H9 (cell line): ENCODE data around the gene GPR35. TPM values are rescaled to one million over a fixed set of nuclear protein-coding genes. Genes with fewer than 3 reads are reported as not detected.

Experiments
- DNase-seq: peaks from one replicate; pipeline ENCODE4 v3.0.0-alpha.2; 2017
- H2AFZ ChIP-seq: one replicate; pipeline ENCODE4 v1.6.1; 2013; ENCODE audit warnings: mild to moderate bottlenecking, low read length, control low read depth, moderate library complexity
- H2AK5ac ChIP-seq: 2 replicates; pipeline ENCODE4 v1.6.1; 2013; ENCODE audit warnings: low read length, control low read depth, mixed read lengths; ENCODE audit not compliant: insufficient read length
- H2BK120ac ChIP-seq: one replicate; pipeline ENCODE4 v1.6.1; 2013; ENCODE audit warnings: low read depth, mild to moderate bottlenecking, low read length, control low read depth, inconsistent platforms; ENCODE audit not compliant: poor library complexity, severe bottlenecking
- H2BK12ac ChIP-seq: 2 replicates; pipeline ENCODE4 v1.6.1; 2013; ENCODE audit warnings: low read length, control low read depth, mixed read lengths, low read depth; ENCODE audit not compliant: insufficient read length
- H2BK15ac ChIP-seq: 2 replicates; pipeline ENCODE4 v1.6.1; 2013; ENCODE audit warnings: low read depth, low read length, control low read depth
- H2BK20ac ChIP-seq: one replicate; pipeline ENCODE4 v1.6.1; 2013; ENCODE audit warnings: low read depth, mild to moderate bottlenecking, low read length, control low read depth, inconsistent platforms; ENCODE audit not compliant: poor library complexity, severe bottlenecking
- H2BK5ac ChIP-seq: 2 replicates; pipeline ENCODE4 v1.6.1; 2013; ENCODE audit warnings: low read length, control low read depth, mixed read lengths; ENCODE audit not compliant: insufficient read length
- H3K14ac ChIP-seq: 2 replicates; pipeline ENCODE4 v1.6.1; 2013; ENCODE audit warnings: low read length, control low read depth; ENCODE audit not compliant: insufficient read depth
- H3K18ac ChIP-seq: 2 replicates; pipeline ENCODE4 v1.6.1; 2013; ENCODE audit warnings: low read depth, mild to moderate bottlenecking, mixed read lengths, low read length, control low read depth; ENCODE audit not compliant: insufficient read length
- H3K23ac ChIP-seq: 2 replicates; pipeline ENCODE4 v1.6.1; 2013; ENCODE audit warnings: low read length, control low read depth, mixed read lengths, low read depth; ENCODE audit not compliant: insufficient read length
- H3K23me2 ChIP-seq: 2 replicates; pipeline ENCODE4 v1.6.1; 2013; ENCODE audit warnings: low read depth, mild to moderate bottlenecking, mixed read lengths, low read length, control low read depth; ENCODE audit not compliant: insufficient read length, poor library complexity, severe bottlenecking
- H3K27ac ChIP-seq: 2 replicates; pipeline ENCODE4 v1.5.1; 2013; ENCODE audit warnings: low read length, control low read depth, mixed read lengths, low read depth; ENCODE audit not compliant: insufficient read length
- H3K27me3 ChIP-seq: 2 replicates; pipeline ENCODE4 v1.6.1; 2013; ENCODE audit warnings: low read length, control low read depth, inconsistent platforms; ENCODE audit not compliant: insufficient read depth
- H3K4ac ChIP-seq: 2 replicates; pipeline ENCODE4 v1.6.1; 2013; ENCODE audit warnings: low read depth, mild to moderate bottlenecking, control low read depth, inconsistent platforms, low read length, moderate library complexity
- H3K4me1 ChIP-seq: 2 replicates; pipeline ENCODE4 v1.6.1; 2013; ENCODE audit warnings: low read length, control low read depth, inconsistent platforms; ENCODE audit not compliant: insufficient read depth
- H3K4me2 ChIP-seq: 2 replicates; pipeline ENCODE4 v1.6.1; 2013; ENCODE audit warnings: low read length, control low read depth, mixed read lengths; ENCODE audit not compliant: insufficient read length, insufficient read depth
- H3K56ac ChIP-seq: 2 replicates; pipeline ENCODE4 v1.6.1; 2013; ENCODE audit warnings: low read depth, mild to moderate bottlenecking, mixed read lengths, low read length, control low read depth; ENCODE audit not compliant: insufficient read length
- H3K79me1 ChIP-seq: 2 replicates; pipeline ENCODE4 v1.6.1; 2013; ENCODE audit warnings: low read depth, mild to moderate bottlenecking, moderate library complexity, low read length, control low read depth, inconsistent platforms; ENCODE audit not compliant: insufficient read depth, poor library complexity, severe bottlenecking
- H3K79me2 ChIP-seq: 2 replicates; pipeline ENCODE4 v1.6.1; 2013; ENCODE audit warnings: low read length, control low read depth, inconsistent platforms; ENCODE audit not compliant: insufficient read depth
- H3K9ac ChIP-seq: 2 replicates; pipeline ENCODE4 v1.6.1; 2013; ENCODE audit warnings: low read length, control low read depth, mixed read lengths; ENCODE audit not compliant: insufficient read length; ENCODE audit errors: extremely low read depth
- H3K9me3 ChIP-seq: one replicate; pipeline ENCODE4 v1.6.1; 2013; ENCODE audit warnings: low read depth, low read length, inconsistent platforms; ENCODE audit not compliant: control insufficient read depth
- H3T11ph ChIP-seq: one replicate; pipeline ENCODE4 v1.6.1; 2013; ENCODE audit warnings: mild to moderate bottlenecking, low read length, control low read depth, inconsistent platforms
- H4K20me1 ChIP-seq: one replicate; pipeline ENCODE4 v1.6.1; 2013; ENCODE audit not compliant: control insufficient read depth, insufficient read length, insufficient read depth
- H4K5ac ChIP-seq: 2 replicates; pipeline ENCODE4 v1.6.1; 2013; ENCODE audit warnings: low read depth, mild to moderate bottlenecking, mixed read lengths, low read length, control low read depth; ENCODE audit not compliant: insufficient read length
- H4K8ac ChIP-seq: replicated peaks from 2 replicates; pipeline ENCODE4 v1.6.1; 2013; ENCODE audit warnings: low read length, control low read depth, mixed read lengths, low read depth; ENCODE audit not compliant: insufficient read length
- H4K91ac ChIP-seq: 2 replicates; pipeline ENCODE4 v1.6.1; 2013; ENCODE audit warnings: low read depth, mild to moderate bottlenecking, moderate library complexity, mixed read lengths, low read length, control low read depth; ENCODE audit not compliant: insufficient read length
- H3K27ac Mint-ChIP-seq, 3 experiments: 2 replicates in 2 of 3; 3 replicates in 1 of 3; pipeline ENCODE4 v1.8.0; 2020 to 2021; ENCODE audit warnings: mixed read lengths in 3 of 3, mild to moderate bottlenecking in 1 of 3, moderate library complexity in 1 of 3
- H3K27me3 Mint-ChIP-seq: 2 replicates; pipeline ENCODE4 v1.8.0; 2021; ENCODE audit warnings: low read depth, mild to moderate bottlenecking, moderate library complexity, mixed read lengths
- H3K36me3 Mint-ChIP-seq, 3 experiments: 2 replicates in 2 of 3; 3 replicates in 1 of 3; pipeline ENCODE4 v1.8.0; 2020 to 2021; ENCODE audit warnings: low read depth in 3 of 3, mixed read lengths in 3 of 3; ENCODE audit not compliant: insufficient read depth in 1 of 3
- H3K4me1 Mint-ChIP-seq, 2 experiments: 2 replicates each; pipeline ENCODE4 v1.8.0; 2020; ENCODE audit warnings: mixed read lengths in 2 of 2
- H3K4me3 Mint-ChIP-seq, 2 experiments: 2 replicates in 1 of 2; 3 replicates in 1 of 2; pipeline ENCODE4 v1.8.0; 2020 to 2021; ENCODE audit warnings: mild to moderate bottlenecking in 2 of 2, mixed read lengths in 2 of 2, moderate library complexity in 1 of 2
- H3K9me3 Mint-ChIP-seq, 2 experiments: 2 replicates in 1 of 2; 3 replicates in 1 of 2; pipeline ENCODE4 v1.8.0; 2020; ENCODE audit warnings: mild to moderate bottlenecking in 2 of 2, mixed read lengths in 2 of 2, moderate library complexity in 1 of 2
- WGBS: extraction: QIAGEN DNeasy Blood & Tissue Kit; methylation state at CpG from one replicate; pipeline ENCODE4 v1.1.7; 2013; ENCODE audit warnings: missing lambda C conversion rate, low lambda C conversion rate, mixed read lengths; ENCODE audit not compliant: insufficient read length; ENCODE audit errors: extremely low coverage; 5-methylcytosine and 5-hydroxymethylcytosine counted together
- total RNA-seq: library from RNA; stranded (reverse); gene quantifications from 2 replicates; pipeline ENCODE4 v1.2.1, GENCODE V29; 2021
- TF ChIP-seq, protein P1 (sequence below): fragments of 200-600 bp; sonication (generic); conservative IDR thresholded peaks from 3 replicates; pipeline ENCODE4 v1.8.0; 2021; ENCODE audit warnings: antibody characterized with exemption, mild to moderate bottlenecking

Gene GPR35
- total RNA-seq, 1 experiment from 2014 or later, result 1.4 TPM

DNA sequence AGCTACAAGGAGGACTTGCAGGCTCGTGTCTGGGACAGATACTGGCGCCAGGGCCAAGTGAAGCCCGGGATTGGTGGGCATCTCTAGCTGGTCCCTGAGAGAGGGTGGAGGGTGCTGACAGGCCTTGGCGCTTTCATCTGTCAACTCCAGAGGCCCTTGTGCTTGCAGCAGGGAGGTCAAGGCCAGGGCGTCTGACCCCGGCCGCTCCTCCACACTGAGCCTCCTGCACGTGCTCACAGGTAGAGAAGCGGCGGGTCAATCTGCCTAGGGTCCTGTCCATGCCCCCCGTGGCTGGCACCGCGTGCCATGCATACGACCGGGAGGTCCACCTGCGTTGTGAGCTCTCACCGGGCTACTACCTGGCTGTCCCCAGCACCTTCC lies 29.2 kb upstream of the GPR35 start:
- Mint-ChIP-seq H3K36me3 (peaks cover 5 to 22% (median 14%) of the 10 kb centered on the region in 3 experiments; a peak in 6 of 7 replicates), H3K27ac (no peak overlapping the region; a peak in 1 of 7 replicates), H3K27me3 (no peaks in the 10 kb centered on the region), H3K9me3 (no peaks in the 10 kb centered on the region), H3K4me1 (no peaks in the 10 kb centered on the region), H3K4me3 (no peak overlapping the region)
- Histone ChIP-seq H4K20me1 (no peaks in the 10 kb centered on the region), H3K79me1 (no peaks in the 10 kb centered on the region), H3T11ph (no peak overlapping the region), H3K23ac (no peak overlapping the region), H2AK5ac (no peak overlapping the region), H3K27ac (no peak overlapping the region), H2BK120ac (no peak overlapping the region), H2BK12ac (no peak overlapping the region), H4K91ac (no peak overlapping the region), H2AFZ (no peak overlapping the region), H3K18ac (no peak overlapping the region), H2BK20ac (no peak overlapping the region), H4K8ac (no peak overlapping the region), H3K27me3 (no peaks in the 10 kb centered on the region), H3K14ac (no peak overlapping the region), H3K4ac (no peak overlapping the region), H4K5ac (no peak overlapping the region), H3K79me2 (no peaks in the 10 kb centered on the region), H3K56ac (no peak overlapping the region), H2BK5ac (no peak overlapping the region), H3K4me2 (no peak overlapping the region), H3K9me3 (no peaks in the 10 kb centered on the region), H2BK15ac (no peak overlapping the region), H3K23me2 (no peaks in the 10 kb centered on the region), H3K4me1 (no peaks in the 10 kb centered on the region), H3K9ac (no peak overlapping the region)
- WGBS, result no CpG with 5 or more reads among the region's 17 CpGs
- TF ChIP-seq, protein P1, sequence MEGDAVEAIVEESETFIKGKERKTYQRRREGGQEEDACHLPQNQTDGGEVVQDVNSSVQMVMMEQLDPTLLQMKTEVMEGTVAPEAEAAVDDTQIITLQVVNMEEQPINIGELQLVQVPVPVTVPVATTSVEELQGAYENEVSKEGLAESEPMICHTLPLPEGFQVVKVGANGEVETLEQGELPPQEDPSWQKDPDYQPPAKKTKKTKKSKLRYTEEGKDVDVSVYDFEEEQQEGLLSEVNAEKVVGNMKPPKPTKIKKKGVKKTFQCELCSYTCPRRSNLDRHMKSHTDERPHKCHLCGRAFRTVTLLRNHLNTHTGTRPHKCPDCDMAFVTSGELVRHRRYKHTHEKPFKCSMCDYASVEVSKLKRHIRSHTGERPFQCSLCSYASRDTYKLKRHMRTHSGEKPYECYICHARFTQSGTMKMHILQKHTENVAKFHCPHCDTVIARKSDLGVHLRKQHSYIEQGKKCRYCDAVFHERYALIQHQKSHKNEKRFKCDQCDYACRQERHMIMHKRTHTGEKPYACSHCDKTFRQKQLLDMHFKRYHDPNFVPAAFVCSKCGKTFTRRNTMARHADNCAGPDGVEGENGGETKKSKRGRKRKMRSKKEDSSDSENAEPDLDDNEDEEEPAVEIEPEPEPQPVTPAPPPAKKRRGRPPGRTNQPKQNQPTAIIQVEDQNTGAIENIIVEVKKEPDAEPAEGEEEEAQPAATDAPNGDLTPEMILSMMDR, result no peak
- no peak for DNase-seq
